HG03108 (cell line): Measurements from ENCODE around the gene EP400.
"Not testable (repeated sequence)": the region's sequence is repeated elsewhere in the genome, so short reads cannot be mapped to it uniquely, and the experiment has no call there.

ENCODE experiments used
- ATAC-seq: cut with Tn5 transposase; IDR thresholded peaks from one replicate; pipeline ENCODE4 v1.9.1; 2021; ENCODE audit warnings: moderate library complexity; ENCODE audit not compliant: unreplicated experiment

Gene EP400

GRCh38 chr12:132080515-132080914 lies 130.8 kb downstream of the EP400 start:
- ATAC-seq, result not testable (repeated sequence)

- ATAC-seq, result no peak
These were observed 131.7 kb downstream of the EP400 start for GRCh38 chr12:132081423-132081822.

GRCh38 chr12:132083614-132083940 lies 133.8 kb downstream of the EP400 start:
- ATAC-seq, result no peak

GRCh38 chr12:132083941-132084620 lies 134.3 kb downstream of the EP400 start:
- peak; percentile 85 for ATAC-seq

- ATAC-seq, result no peak
These were observed 135.0 kb downstream of the EP400 start for GRCh38 chr12:132084621-132085290.

DNA sequence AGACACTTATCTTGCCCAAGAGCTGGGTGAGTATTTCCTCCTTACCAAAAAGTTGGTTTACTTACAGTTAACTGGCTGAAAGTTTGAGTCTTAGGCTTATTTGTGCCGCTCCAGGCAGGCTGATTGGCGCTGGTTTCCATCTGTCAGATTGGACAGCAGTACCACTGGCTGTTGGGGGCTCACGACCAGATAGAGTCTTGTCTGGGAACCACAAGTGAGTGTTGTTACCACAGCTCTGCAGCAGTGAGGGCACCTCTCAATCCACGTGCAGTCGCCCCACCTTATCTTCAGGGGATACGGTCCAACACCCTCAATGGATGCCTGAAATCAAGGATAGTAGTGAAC lies 135.5 kb downstream of the EP400 start:
- ATAC-seq, result no peak

DNA sequence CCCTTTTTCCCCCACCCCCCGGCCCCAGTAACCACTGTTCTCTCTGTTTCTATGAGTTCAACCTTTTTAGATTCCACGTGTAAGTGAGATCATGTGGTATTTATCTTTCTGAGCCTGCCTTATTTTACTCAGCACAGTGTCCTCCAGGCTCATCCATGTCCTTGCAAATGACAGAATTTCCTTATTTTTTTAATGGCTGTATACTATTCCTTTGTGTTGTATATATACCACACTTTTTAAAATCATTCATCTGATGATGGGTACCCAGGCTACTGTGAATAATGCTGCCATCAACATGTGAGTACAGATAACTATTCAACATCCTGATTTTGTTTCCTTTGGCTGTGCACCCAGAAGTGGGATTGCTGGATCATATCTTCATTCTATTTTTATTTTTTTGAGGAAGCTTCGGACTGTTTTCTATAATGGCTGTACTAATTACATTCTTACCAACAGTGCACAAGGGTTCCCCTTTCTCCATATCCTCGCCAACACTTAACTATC lies 139.7 kb downstream of the EP400 start:
- no peak for ATAC-seq

GRCh38 chr12:132094269-132094891 lies 144.6 kb downstream of the EP400 start:
- no peak for ATAC-seq

DNA sequence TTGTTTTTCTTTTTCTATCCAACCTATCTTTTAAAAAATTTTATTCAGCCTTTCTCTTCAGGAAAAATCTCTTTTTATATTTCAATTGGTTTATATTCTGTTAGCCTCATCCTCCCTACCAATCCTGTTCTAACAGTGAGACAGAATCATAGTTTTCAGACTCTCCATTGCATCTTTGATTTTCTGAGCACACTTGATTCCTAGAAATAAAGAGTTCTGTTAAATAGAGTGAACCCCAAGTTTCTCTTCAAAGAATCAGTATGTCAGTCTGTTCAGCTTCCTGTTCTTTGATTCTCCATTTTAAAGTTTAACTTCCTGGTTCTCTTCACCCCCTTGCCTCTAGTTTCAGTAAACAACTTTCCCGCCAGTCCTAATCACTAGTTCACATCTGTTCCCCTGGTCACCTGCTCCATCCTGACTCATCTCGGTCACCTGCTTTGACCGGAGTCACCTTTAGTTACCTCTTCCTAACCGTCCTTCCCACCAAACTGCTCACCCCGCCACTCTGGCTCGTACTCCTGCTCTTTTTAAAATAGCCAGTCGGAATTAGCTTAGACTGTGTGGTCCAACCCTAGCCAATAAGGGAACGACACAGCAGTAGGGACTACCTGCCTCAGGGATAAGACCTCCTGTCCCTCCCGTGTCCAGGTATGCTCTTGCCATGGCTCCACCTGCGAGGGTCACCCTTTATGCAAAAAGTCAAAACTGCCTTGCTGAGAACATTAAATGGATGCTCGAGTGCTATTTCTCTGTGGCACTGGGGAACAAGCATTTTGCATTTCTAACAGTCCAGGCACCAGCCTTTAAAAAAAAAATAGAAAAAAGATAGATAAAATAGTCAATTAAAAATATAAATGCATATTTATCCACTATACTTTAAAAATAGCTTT lies 146.0 kb downstream of the EP400 start:
- no peak for ATAC-seq

DNA sequence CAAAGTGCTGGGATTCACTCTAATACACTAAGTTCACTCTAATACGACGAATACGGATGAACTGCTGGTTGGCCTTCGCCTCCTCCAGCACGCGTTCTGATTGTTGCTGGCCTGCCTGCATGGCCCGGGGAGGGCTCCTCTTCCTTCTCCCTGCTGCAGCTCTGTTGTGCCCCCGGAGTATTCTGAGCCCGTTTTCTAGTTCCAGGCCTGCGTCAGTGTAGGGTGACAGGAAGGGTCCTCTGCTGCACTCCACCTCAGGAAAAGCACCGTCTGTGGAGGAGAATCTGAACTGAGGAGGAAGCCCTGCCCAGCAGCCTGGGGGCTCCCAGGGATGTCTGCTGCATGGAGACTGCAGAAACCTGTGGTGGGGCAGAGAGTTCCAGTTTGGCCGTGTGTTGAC lies 150.0 kb downstream of the EP400 start:
- no peak for ATAC-seq

DNA sequence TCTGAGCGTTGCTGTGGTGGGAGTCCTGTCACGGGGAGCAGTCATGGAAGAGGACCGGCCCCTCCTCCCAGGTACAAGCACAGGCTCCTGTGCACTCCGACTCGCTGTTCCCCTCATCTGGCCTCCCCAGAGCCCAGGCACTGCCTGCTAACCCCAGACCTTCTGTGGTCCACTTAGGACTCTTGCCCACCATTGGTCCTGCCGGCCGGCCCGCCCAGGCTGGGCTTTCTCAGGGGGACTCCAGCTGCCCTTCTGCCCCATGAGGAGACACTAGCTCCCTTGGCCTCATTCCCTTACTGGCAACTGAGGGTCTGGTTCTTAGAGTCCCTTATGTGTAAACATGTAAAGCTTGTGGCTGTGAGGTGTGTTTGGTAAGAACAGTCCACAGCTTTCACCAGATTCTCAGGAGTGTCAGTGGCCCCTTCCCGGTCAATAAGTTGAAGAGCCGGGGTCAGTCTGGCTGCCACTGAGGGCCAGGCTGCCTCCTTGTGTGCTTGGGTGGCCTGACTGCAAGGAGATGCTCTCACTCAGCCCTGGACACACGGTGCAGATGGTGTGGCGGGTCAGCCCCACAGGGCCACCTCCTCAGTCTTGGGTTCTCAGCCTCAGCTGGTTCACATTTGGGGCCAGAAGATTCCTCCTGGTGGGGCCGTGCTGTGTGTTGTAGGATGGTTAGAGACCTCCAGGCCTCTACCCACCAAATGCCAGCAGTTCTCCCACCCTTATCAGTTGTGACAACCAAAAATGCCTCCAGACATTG lies 150.7 kb downstream of the EP400 start:
- no peak for ATAC-seq

GRCh38 chr12:132102297-132102696 lies 152.6 kb downstream of the EP400 start:
- ATAC-seq, result no peak

GRCh38 chr12:132103072-132103471 lies 153.3 kb downstream of the EP400 start:
- ATAC-seq, result not testable (repeated sequence)

- no peak for ATAC-seq
These were observed 154.0 kb downstream of the EP400 start for GRCh38 chr12:132103542-132104308.

DNA sequence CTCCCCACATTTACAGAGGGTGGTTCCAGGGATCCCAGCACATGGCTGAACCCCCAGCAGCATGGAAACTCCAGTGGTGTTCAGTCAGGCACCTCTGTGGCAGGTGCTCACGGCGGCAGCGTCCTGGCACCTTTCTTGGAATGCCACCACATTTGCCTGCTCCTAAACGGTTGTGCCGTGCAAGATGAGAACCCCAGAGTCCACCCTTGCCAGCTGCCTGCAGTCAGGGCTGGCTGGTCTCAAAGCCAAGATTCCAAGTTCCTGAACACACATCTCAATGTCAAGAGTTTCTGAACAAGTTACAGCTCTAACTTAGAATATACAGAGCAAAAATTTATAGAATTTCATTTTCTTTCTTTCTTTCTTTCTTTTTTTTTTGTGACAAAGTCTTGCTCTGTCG lies 155.7 kb downstream of the EP400 start:
- no peak for ATAC-seq

- no peak for ATAC-seq
These were observed 157.2 kb downstream of the EP400 start for GRCh38 chr12:132106921-132107320.

- ATAC-seq, result no peak
These were observed 158.6 kb downstream of the EP400 start for GRCh38 chr12:132108211-132108832.

DNA sequence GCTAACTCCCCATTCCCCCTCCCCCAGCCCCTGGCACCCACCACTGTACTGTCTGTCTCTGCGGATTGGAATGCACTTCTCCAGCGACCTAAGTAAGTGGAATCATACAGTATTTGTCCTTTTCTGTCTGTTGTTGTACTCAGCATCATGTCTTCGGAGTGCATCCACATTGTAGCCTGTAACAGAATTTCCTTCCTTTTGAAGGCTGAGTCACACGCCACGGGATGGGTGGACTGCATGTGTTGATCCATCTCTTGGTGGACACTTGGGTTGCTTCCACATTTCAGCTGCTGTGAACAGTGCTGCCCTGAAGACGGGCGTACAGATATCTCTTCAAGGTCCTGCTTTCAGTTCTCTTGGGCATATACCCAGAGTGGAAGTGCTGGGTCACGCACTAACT lies 160.0 kb downstream of the EP400 start:
- no peak for ATAC-seq

GRCh38 chr12:132110677-132111076 lies 160.9 kb downstream of the EP400 start:
- no peak for ATAC-seq
